Mucosa of stomach (tissue), 1 donor: ENCODE data around the gene OR56A5.

Source experiments
- H3K27me3 ChIP-seq: one replicate; pipeline ENCODE4 v1.7.0; 2013; ENCODE audit warnings: mild to moderate bottlenecking, low read length; ENCODE audit not compliant: control insufficient read depth, insufficient read depth
- H3K36me3 ChIP-seq: one replicate; pipeline ENCODE4 v1.7.0; 2013; ENCODE audit warnings: low read length; ENCODE audit not compliant: control insufficient read depth, insufficient read depth
- H3K4me1 ChIP-seq: one replicate; pipeline ENCODE4 v1.7.0; 2013; ENCODE audit warnings: mild to moderate bottlenecking, low read length; ENCODE audit not compliant: control insufficient read depth, insufficient read depth
- H3K4me3 ChIP-seq: one replicate; pipeline ENCODE4 v1.7.0; 2013; ENCODE audit warnings: low read length
- H3K9ac ChIP-seq: one replicate; pipeline ENCODE4 v1.7.0; 2013; ENCODE audit warnings: mild to moderate bottlenecking, low read length, moderate library complexity
- H3K9me3 ChIP-seq: one replicate; pipeline ENCODE4 v1.7.0; 2013; ENCODE audit warnings: mild to moderate bottlenecking, low read length, moderate library complexity; ENCODE audit not compliant: control insufficient read depth
- donor health status: Pancreatic carcinoma.

OR56A5 gene

DNA sequence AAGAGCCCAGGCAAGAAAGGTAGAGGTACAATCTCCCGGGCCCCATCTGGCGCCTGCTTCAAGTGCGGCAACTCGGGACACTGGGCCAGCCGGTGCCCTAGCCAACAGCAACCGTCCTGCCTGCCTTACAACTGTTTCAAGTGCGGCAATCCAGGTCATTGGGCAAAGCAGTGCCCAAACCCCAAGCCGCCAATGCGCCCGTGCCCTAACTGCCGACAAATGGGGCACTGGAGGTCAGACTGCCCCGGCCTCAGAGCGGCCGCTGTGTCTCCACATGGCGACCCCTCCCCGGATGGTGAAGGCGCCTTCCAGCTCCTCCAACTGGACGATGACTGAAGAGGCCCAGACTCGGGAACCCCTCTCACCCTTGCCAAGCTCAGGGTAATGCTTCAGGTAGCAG is 37.7 kb downstream of the OR56A5 start:
- H3K9me3 ChIP-seq = no peaks in the 10 kb centered on the region

DNA sequence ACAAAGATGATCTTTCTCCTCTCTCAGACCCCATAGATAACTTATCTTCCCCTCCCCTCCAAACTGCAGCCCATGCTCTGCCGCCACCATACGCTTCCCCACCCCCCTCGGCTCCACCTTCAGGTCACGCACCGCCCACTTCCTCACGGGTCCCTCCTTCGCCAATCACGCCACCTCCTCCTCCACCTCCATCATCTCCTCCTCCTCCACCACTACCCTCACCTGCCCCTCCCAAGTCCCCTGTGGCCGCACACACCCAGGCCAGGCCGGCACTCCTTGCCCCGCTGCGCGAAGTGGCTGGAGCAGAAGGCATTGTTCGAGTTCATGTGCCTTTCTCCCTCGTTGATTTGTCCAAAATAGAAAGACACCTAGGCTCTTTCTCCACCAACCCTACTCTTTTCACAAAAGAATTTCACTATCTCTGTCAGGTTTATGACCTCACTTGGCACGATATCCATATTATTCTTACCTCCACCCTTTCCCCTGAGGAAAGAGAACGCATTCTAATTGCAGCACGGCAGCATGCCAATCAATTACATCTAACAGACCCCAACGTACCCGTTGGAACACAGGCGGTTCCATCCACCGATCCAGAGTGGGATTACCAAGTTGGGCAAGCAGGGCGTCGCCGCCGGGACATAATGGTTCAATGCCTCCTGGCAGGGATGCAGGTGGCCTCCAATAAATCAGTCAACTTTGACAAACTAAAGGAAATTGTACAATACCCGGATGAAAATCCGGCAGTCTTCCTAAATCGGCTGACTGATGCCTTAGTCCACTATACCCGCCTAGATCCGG is 38.5 kb downstream of the OR56A5 start:
- Histone ChIP-seq H3K36me3 (no peaks in the 10 kb centered on the region), H3K4me1 (no peaks in the 10 kb centered on the region), H3K9me3 (no peaks in the 10 kb centered on the region), H3K4me3 (no peak overlapping the region), H3K27me3 (no peaks in the 10 kb centered on the region), H3K9ac (no peak overlapping the region)

More for the DNA sequence above, 37.7 kb downstream of the OR56A5 start:
- H3K27me3 ChIP-seq = no peaks in the 10 kb centered on the region
- H3K4me1 ChIP-seq = no peaks in the 10 kb centered on the region
- no peaks in the 10 kb centered on the region for H3K36me3 ChIP-seq
- H3K9ac ChIP-seq = no peak overlapping the region
- no peak overlapping the region for H3K4me3 ChIP-seq

DNA sequence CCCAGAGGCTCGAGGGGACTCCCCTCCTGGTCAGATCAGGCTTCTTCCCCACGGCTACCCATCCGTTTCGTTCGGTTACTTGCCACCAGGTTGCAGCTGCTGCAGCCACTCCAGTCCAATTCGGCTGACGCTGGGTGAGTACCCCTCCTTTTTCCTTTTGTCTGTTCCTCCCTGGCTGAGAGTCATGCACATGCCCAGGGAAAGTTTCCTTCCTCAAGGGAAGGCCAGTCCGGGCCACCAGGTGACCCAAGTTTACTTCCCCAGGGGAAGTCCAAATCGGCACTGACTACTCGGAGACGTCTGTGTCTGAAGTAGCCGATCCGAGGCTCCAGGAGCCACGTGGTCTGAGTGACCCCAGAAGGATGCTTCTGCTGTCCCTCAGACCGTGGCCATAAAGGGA is 39.5 kb downstream of the OR56A5 start:
- no peaks in the 10 kb centered on the region for H3K27me3 ChIP-seq
- H3K9me3 ChIP-seq = no peaks in the 10 kb centered on the region
- no peak overlapping the region for H3K9ac ChIP-seq
- H3K36me3 ChIP-seq = no peaks in the 10 kb centered on the region
- no peak overlapping the region for H3K4me3 ChIP-seq
- no peaks in the 10 kb centered on the region for H3K4me1 ChIP-seq

DNA sequence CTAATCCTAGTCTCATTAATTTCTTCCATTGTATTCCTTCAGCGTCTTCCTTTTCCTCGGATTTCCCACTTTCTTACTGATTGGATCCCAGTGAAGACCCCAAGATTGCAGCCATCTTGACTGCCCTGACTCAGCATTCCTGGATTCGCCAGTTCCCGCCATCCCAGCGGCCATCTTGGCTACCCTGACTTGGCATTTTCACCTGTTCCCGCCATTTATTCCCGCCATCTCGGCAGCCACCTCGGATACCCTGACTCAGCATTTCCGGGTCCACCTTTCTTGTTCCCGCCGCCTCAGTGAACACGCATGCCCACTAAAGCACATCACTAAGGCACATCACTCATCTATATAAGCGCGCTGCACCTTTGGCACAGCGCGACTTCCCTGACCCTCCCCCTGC is 40.0 kb downstream of the OR56A5 start:
- Histone ChIP-seq H3K9ac (no peak overlapping the region), H3K4me3 (no peak overlapping the region), H3K4me1 (no peaks in the 10 kb centered on the region), H3K36me3 (no peaks in the 10 kb centered on the region), H3K27me3 (no peaks in the 10 kb centered on the region), H3K9me3 (no peaks in the 10 kb centered on the region)

DNA sequence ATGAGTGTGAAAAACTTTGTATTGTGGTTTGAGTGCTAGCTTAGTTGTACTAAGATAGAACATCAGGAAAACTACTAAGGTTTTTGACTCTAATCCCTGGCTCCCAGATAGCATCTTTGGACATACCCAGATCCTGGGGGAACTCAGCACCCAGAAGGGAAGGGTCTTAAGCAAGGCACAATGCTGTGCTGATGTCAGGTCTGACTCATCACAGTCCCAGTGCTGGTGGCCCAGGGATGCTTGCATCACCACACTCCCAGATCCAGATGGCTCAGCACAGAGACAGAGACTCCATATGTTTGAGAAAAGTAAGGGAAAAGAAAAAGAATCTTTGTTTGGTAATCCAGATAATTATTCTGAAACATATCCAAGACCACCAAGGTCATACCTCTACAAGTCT is 44.5 kb downstream of the OR56A5 start:
- Histone ChIP-seq H3K9ac (no peak overlapping the region), H3K27me3 (no peaks in the 10 kb centered on the region), H3K4me3 (no peak overlapping the region), H3K36me3 (no peaks in the 10 kb centered on the region), H3K4me1 (no peaks in the 10 kb centered on the region), H3K9me3 (no peaks in the 10 kb centered on the region)

DNA sequence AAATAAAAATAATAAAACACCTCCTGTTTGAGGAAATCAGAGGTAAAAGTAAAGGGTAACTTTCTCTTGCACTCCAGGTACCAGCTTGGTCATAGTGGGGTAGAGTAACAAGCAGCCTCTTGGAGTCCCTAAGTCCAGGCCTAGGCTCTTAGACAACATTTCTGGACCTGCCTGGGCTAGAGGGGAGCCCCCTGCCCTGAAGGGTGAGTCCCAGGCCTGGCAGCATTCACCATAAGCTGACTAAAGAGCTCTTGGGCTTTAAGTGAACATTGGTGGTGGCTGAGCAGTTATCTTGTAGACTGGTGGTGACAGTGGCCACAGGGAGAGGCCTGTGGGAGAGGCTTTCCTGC is 44.9 kb downstream of the OR56A5 start:
- no peaks in the 10 kb centered on the region for H3K36me3 ChIP-seq
- H3K4me3 ChIP-seq = no peak overlapping the region
- H3K9ac ChIP-seq = no peak overlapping the region
- no peaks in the 10 kb centered on the region for H3K4me1 ChIP-seq
- H3K9me3 ChIP-seq = no peaks in the 10 kb centered on the region
- no peaks in the 10 kb centered on the region for H3K27me3 ChIP-seq

DNA sequence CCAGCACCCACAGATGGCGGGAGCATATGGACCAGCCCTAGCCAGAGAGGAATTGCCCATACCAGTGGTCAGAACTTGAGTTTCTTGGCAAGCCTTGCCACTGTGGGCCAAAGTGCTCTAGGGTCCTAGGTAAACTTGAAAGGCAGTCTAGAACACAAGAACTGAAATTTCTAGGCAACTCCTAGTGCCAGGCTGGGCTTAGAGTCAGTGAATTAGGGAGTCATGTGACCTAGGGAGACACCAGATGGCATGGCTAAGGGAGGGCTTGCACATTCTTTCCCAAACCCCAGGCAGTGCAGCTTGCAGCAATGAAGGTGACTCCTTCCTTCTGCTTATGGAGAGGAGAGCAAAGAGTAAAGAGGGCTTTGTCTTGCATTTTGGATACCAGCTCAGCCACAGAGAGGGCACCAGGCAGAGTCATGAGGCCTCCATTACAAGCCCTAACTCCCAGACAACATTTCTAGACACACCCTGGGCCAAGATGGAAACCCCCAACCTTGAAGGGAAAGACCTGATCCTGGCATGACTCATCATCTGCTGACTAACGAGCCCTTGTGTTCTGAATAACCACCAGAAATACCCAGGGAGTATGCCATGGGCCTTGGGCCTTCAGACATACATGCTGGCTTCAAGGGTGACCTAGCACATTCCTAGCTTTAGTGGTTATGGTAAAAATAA is 45.4 kb downstream of the OR56A5 start:
- Histone ChIP-seq H3K4me1 (no peaks in the 10 kb centered on the region), H3K9me3 (no peaks in the 10 kb centered on the region), H3K9ac (no peak overlapping the region), H3K36me3 (no peaks in the 10 kb centered on the region), H3K27me3 (no peaks in the 10 kb centered on the region), H3K4me3 (no peak overlapping the region)
